Mucosa of descending colon (tissue), 3 donors: Measurements from ENCODE around the gene TBC1D21. TPM values are rescaled to one million over a fixed set of nuclear protein-coding genes. Genes with fewer than 3 reads are reported as not detected.

ENCODE experiments used
- ATAC-seq: fragments of 200-7000 bp; cut with Tn5 transposase; one replicate; pipeline ENCODE4 v1.9.1; 2020; ENCODE audit warnings: mild to moderate bottlenecking, moderate library complexity
- DNase-seq, 3 donors: peaks; one replicate each; pipeline ENCODE4 v3.0.0-alpha.2; 2020
- H3K36me3 ChIP-seq: fragments of 200-600 bp; one replicate; pipeline ENCODE4 v1.8.0; 2021; ENCODE audit warnings: low read depth, mild to moderate bottlenecking
- H3K4me1 ChIP-seq: fragments of 200-600 bp; one replicate; pipeline ENCODE4 v1.8.0; 2021; ENCODE audit warnings: low read depth, mild to moderate bottlenecking
- H3K4me3 ChIP-seq: fragments of 200-600 bp; one replicate; pipeline ENCODE4 v1.8.0; 2021; ENCODE audit warnings: mild to moderate bottlenecking
- H3K9me3 ChIP-seq: fragments of 200-600 bp; one replicate; pipeline ENCODE4 v1.8.0; 2021; ENCODE audit warnings: mild to moderate bottlenecking
- CTCF ChIP-seq: fragments of 200-600 bp; IDR thresholded peaks from one replicate; pipeline ENCODE4 v1.8.0; 2022; ENCODE audit warnings: antibody characterized with exemption, mild to moderate bottlenecking
- intact Hi-C, 2 donors: fragments of 100-400 bp; cut with DNase I in 1 of 2; cut with micrococcal nuclease in 1 of 2; formaldehyde crosslinking; loops; one replicate each; pipeline versions ENCODE4 v1.11.0 to v1.11.1; 2022; cut with DNase I, micrococcal nuclease
- total RNA-seq, 3 donors: library from RNA; stranded (reverse); fragmentation: NEBNext Ultra II Directional in 2 of 3; extraction: Animal tissue kit (Norgen Biotek cat#: 25700) in 2 of 3; gene quantifications; one replicate each; pipeline versions ENCODE4 v1.2.1 to v1.2.4, GENCODE V29; 2021 to 2023
- donor health status: DM: no; HTN: no; CAD: no; lungs with moderate emphysema.
- donor health status: DM: no; HTN: no; CAD: no.
- donor health status: DM: no; HTN: yes; CAD: no.

TBC1D21 gene
- total RNA-seq, 3 donors from 2014 or later: not detected

GRCh38 chr15:73904026-73904815, 30.9 kb downstream of the TBC1D21 start:
- Histone ChIP-seq H3K36me3 (no peaks in the 10 kb centered on the region), H3K9me3 (no peaks in the 10 kb centered on the region), H3K4me3 (no peak overlapping the region), H3K4me1 (no peaks in the 10 kb centered on the region)
- intact Hi-C loops: no loop called here
- DNase-seq (peak in 1 of 3 donors; percentile 5), ATAC-seq (no peak)
- TF ChIP-seq CTCF: no peak

DNA sequence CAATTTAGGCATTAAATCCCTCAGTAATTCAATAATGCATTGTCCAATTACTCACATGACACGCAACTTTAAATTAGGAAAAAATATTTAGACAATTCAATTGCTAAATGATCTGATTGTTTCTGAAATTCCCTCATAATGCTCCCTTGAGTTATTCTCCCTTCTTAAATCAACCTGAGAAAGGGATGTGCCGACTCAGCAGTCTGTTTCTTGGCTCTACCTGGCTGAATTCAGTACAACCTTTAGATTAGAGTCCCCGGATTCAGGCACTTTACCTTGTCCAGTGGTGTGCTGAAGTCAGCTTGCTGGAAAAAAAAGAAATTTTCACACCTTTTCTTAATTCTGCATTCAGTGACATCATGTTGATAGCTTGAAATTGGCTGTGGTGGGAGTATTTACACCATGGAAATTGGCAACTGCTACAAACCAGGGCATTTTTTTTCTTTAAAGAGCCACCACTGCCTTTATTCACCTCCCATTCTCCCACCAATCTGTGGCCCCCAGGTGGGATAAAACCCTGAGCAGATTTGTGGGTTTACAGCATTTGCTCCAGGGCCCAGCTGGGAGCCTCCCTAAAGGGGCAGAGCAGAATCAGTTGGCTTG, 32.0 kb downstream of the TBC1D21 start:
- no peaks in the 10 kb centered on the region for H3K36me3 ChIP-seq
- ATAC-seq: no peak
- no peaks in the 10 kb centered on the region for H3K9me3 ChIP-seq
- no peak for TF ChIP-seq CTCF
- H3K4me3 ChIP-seq: no peak overlapping the region
- intact Hi-C loops: no loop called here
- DNase-seq: no peak
- H3K4me1 ChIP-seq: no peaks in the 10 kb centered on the region

- ATAC-seq: no peak
- Histone ChIP-seq H3K9me3 (no peaks in the 10 kb centered on the region), H3K4me1 (no peaks in the 10 kb centered on the region), H3K4me3 (no peak overlapping the region), H3K36me3 (no peaks in the 10 kb centered on the region)
- intact Hi-C loops: no loop called here
- peak in 1 of 3 donors; percentile 3 for DNase-seq
- no peak for TF ChIP-seq CTCF
These were observed 33.1 kb downstream of the TBC1D21 start for GRCh38 chr15:73906346-73907034.

GRCh38 chr15:73907035-73907408, 33.7 kb downstream of the TBC1D21 start:
- no peak for TF ChIP-seq CTCF
- intact Hi-C loops: no loop called here
- no peak for DNase-seq
- Histone ChIP-seq H3K4me1 (no peaks in the 10 kb centered on the region), H3K4me3 (no peak overlapping the region), H3K36me3 (no peaks in the 10 kb centered on the region), H3K9me3 (no peaks in the 10 kb centered on the region)
- ATAC-seq: no peak

GRCh38 chr15:73908030-73908821, 34.9 kb downstream of the TBC1D21 start:
- ATAC-seq (peak; percentile 96), DNase-seq (peak; percentile 75 to 92 (median 85))
- H3K4me1 ChIP-seq: no peaks in the 10 kb centered on the region
- H3K36me3 ChIP-seq: no peaks in the 10 kb centered on the region
- intact Hi-C loops: no loop called here
- no peaks in the 10 kb centered on the region for H3K9me3 ChIP-seq
- peak; percentile 81 for TF ChIP-seq CTCF
- H3K4me3 ChIP-seq: no peak overlapping the region
